Endothelial cell of umbilical vein (primary cell): Measurements from ENCODE around the gene THAP11. TPM values are rescaled to one million over a fixed set of nuclear protein-coding genes. Genes with fewer than 3 reads are reported as not detected.

Experiments used
- BruUV-seq: library from RNA; stranded (reverse); fragments of 400-500 nt; replicated peaks from 2 replicates; lab custom pipeline; 2021; lab: Mats Ljungman, UMichigan
- CTCF ChIA-PET: fragments of 300-600, 350-600 bp; sonication (Branson Sonifier 250); formaldehyde crosslinking; loops from one replicate; lab custom pipeline; 2021; ENCODE audit warnings: antibody characterized with exemption, inconsistent platforms; lab: Charles Lee
- POLR2A ChIA-PET: fragments of 300-600, 350-600 bp; sonication (Branson Sonifier 250); formaldehyde crosslinking; loops from one replicate; lab custom pipeline; 2021; ENCODE audit warnings: antibody characterized with exemption, inconsistent platforms; lab: Charles Lee
- DNase-seq: peaks from one replicate; pipeline ENCODE4 v3.0.0-alpha.2; 2011; ENCODE audit warnings: low read depth, low spot score
- FAIRE-seq: peaks from 2 replicates; lab custom pipeline; 2011; peaks lifted over from hg19 to GRCh38; lab: Jason Lieb, UNC
- H2AFZ ChIP-seq: 2 replicates; pipeline ENCODE4 v1.6.0; 2012; ENCODE audit warnings: low read depth, low read length, control low read depth, inconsistent platforms
- H3K27ac ChIP-seq: 2 replicates; pipeline ENCODE4 v1.5.1; 2011; ENCODE audit warnings: low read depth, mild to moderate bottlenecking, control low read depth, low read length, moderate library complexity; ENCODE audit not compliant: insufficient read depth
- H3K27me3 ChIP-seq, 2 experiments: 2 replicates each; pipeline versions ENCODE4 v1.6.0 to v1.6.1; 2011; ENCODE audit warnings: low read length in 2 of 2, mixed read lengths in 1 of 2; ENCODE audit not compliant: control insufficient read depth in 2 of 2, insufficient read depth in 2 of 2
- H3K36me3 ChIP-seq, 2 experiments: 2 replicates in 1 of 2; 3 replicates in 1 of 2; pipeline ENCODE4 v1.5.1; 2011; ENCODE audit warnings: low read length in 2 of 2, mild to moderate bottlenecking in 1 of 2, moderate library complexity in 1 of 2; ENCODE audit not compliant: control insufficient read depth in 2 of 2, insufficient read depth in 2 of 2; ENCODE audit errors: extremely low read depth in 1 of 2
- H3K4me1 ChIP-seq: 3 replicates; pipeline ENCODE4 v1.5.1; 2011; ENCODE audit warnings: mild to moderate bottlenecking, low read length; ENCODE audit not compliant: control insufficient read depth, insufficient read depth; ENCODE audit errors: extremely low read depth
- H3K4me2 ChIP-seq: 2 replicates; pipeline ENCODE4 v1.6.1; 2011; ENCODE audit warnings: low read length, control low read depth, mixed read lengths; ENCODE audit not compliant: insufficient read depth
- H3K4me3 ChIP-seq, 3 experiments: fragments of 200-600 bp in 1 of 3; sonication (generic), shearing (Covaris generic) in 1 of 3; replicated peaks in 1 of 3; 2 replicates each; pipeline ENCODE4 v1.5.1; 2011 to 2016; ENCODE audit warnings: control low read depth in 3 of 3, low read length in 3 of 3, mild to moderate bottlenecking in 2 of 3, inconsistent platforms in 1 of 3, low read depth in 1 of 3, moderate library complexity in 1 of 3; ENCODE audit not compliant: insufficient read depth in 1 of 3
- H3K79me2 ChIP-seq: 2 replicates; pipeline ENCODE4 v1.6.0; 2012; ENCODE audit warnings: low read length, inconsistent platforms; ENCODE audit not compliant: control insufficient read depth, insufficient read depth
- H3K9ac ChIP-seq: replicated peaks from 2 replicates; pipeline ENCODE3; 2011; ENCODE audit warnings: low read length, control low read depth; ENCODE audit not compliant: insufficient read depth; ENCODE audit errors: extremely low read depth
- H3K9me1 ChIP-seq: replicated peaks from 3 replicates; pipeline ENCODE4 v1.6.0; 2011; ENCODE audit warnings: mild to moderate bottlenecking, low read length; ENCODE audit not compliant: control insufficient read depth, insufficient read depth; ENCODE audit errors: extremely low read depth
- H3K9me3 ChIP-seq: replicated peaks from 2 replicates; pipeline ENCODE4 v1.5.1; 2012; ENCODE audit warnings: low read length, inconsistent platforms; ENCODE audit not compliant: control insufficient read depth, insufficient read depth
- H4K20me1 ChIP-seq: replicated peaks from 2 replicates; pipeline ENCODE3; 2011; ENCODE audit warnings: mild to moderate bottlenecking, low read length; ENCODE audit not compliant: control insufficient read depth, insufficient read depth; ENCODE audit errors: extremely low read depth
- EZH2 ChIP-seq: IDR thresholded peaks from 2 replicates; pipeline ENCODE4 v1.6.1; 2012; ENCODE audit warnings: borderline replicate concordance, low read depth, mild to moderate bottlenecking, moderate library complexity, low read length, inconsistent platforms; ENCODE audit not compliant: severe bottlenecking
- FOS ChIP-seq: IDR thresholded peaks from 2 replicates; pipeline ENCODE4 v1.6.1; 2011; ENCODE audit warnings: mild to moderate bottlenecking, low read length, moderate library complexity, borderline replicate concordance; ENCODE audit not compliant: insufficient read depth
- GATA2 ChIP-seq: IDR thresholded peaks from 2 replicates; pipeline ENCODE4 v1.7.0; 2011; ENCODE audit warnings: low read depth, mild to moderate bottlenecking, moderate library complexity, mixed read lengths, low read length; ENCODE audit not compliant: insufficient read length, insufficient read depth
- JUN ChIP-seq: IDR thresholded peaks from 2 replicates; pipeline ENCODE4 v1.6.1; 2011; ENCODE audit warnings: borderline replicate concordance, low read depth; ENCODE audit not compliant: insufficient read length, insufficient read depth
- MYC ChIP-seq: IDR thresholded peaks from one replicate; pipeline ENCODE4 v1.6.1; 2011; ENCODE audit warnings: mild to moderate bottlenecking, low read depth, low read length
- POLR2A ChIP-seq: IDR thresholded peaks from 2 replicates; pipeline ENCODE4 v1.6.1; 2012; ENCODE audit warnings: low read depth, mild to moderate bottlenecking, control low read depth, low read length
- POLR2AphosphoS5 ChIP-seq: IDR thresholded peaks from 2 replicates; pipeline ENCODE4 v1.6.1; 2012; ENCODE audit warnings: low read depth, mild to moderate bottlenecking, control low read depth, low read length, moderate library complexity; ENCODE audit not compliant: insufficient read depth
- dilution Hi-C: fragments of 300-500 bp; cut with MboI; formaldehyde crosslinking; loops from one replicate; pipeline ENCODE4 v1.15.0; 2019; ENCODE audit warnings: low sequenced_read_pairs; ENCODE audit not compliant: extremely low pct_ligation_motif_present
- intact Hi-C: fragments of 100-400 bp; cut with micrococcal nuclease; formaldehyde crosslinking; loops from one replicate; pipeline ENCODE4 v1.10.0; 2022
- polyA plus RNA-seq, 4 experiments: library from polyadenylated mRNA; depleted of rRNA in 3 of 4; stranded (reverse) in 3 of 4; unstranded in 1 of 4; fragments of >200 nt; gene quantifications; 2 replicates each; pipeline versions ENCODE4 v1.2.1 to v1.2.3, GENCODE V29; 2011 to 2012; ENCODE audit warnings: missing spikeins in 1 of 4
- total RNA-seq: library from RNA; stranded (reverse); gene quantifications from 2 replicates; pipeline ENCODE4 v1.2.3, GENCODE V29; 2021
- TF ChIP-seq, protein P1 (sequence below), 2 donors: IDR thresholded peaks; 1 replicate in 1 of 2; 2 replicates in 1 of 2; pipeline ENCODE4 v1.5.1; 2011; ENCODE audit warnings: low read length in 2 of 2, mild to moderate bottlenecking in 2 of 2, moderate library complexity in 2 of 2, control low read depth in 1 of 2, inconsistent platforms in 1 of 2, low read depth in 1 of 2; ENCODE audit not compliant: insufficient read depth in 1 of 2; ENCODE audit errors: extremely low read depth in 1 of 2
- TF ChIP-seq, protein P2 (sequence below): IDR thresholded peaks from 2 replicates; pipeline ENCODE4 v1.6.1; 2011; ENCODE audit not compliant: insufficient read depth, insufficient read length

Gene THAP11
- total and polyA plus RNA-seq, 2 donors (not counting 3 experiments of a cell fraction or from before 2014, with no cell fraction given), result 24.0 to 25.9 TPM

DNA sequence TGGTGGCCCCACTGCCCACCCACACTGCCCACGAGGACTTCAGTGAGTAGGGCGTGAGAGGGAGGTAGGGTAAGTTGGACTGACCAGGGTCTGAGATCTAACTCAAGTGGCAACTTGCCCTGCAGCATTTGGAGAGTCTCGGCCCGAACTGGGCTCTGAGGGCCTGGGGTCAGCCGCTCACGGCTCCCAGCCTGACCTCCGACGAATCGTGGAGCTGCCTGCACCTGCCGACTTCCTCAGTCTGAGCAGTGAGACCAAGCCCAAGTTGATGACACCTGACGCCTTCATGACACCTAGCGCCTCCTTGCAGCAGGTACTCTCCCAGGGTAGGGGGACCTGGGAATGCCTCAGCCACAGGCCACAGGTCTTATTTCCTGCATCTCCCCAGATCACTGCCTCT is 37.3 kb downstream of the THAP11 start:
- no peaks in the 10 kb centered on the region for H3K9me3 ChIP-seq
- H3K79me2 ChIP-seq, result peaks cover 20% of the 10 kb centered on the region
- FAIRE-seq (no peak), DNase-seq (no peak)
- H3K4me2 ChIP-seq, result no peak overlapping the region
- POLR2A ChIA-PET, result no interaction called here
- intact Hi-C loops, result no loop called here
- H4K20me1 ChIP-seq, result no peaks in the 10 kb centered on the region
- H3K9me1 ChIP-seq, result no peaks in the 10 kb centered on the region
- dilution Hi-C loops, result no loop called here
- CTCF ChIA-PET, result interaction anchor here (1.0 to 1.8 kb wide), 2 partner anchors 63 to 161 kb away, joined by 3 to 5 read pairs; no protein-coding TSS in a partner anchor
- no peak overlapping the region for H3K9ac ChIP-seq
- no TSS peak for BruUV-seq
- no peak overlapping the region for H3K4me3 ChIP-seq
- peaks cover 2% of the 10 kb centered on the region for H3K4me1 ChIP-seq
- no peak overlapping the region for H3K27ac ChIP-seq
- H3K36me3 ChIP-seq, result peaks cover 19 to 83% of the 10 kb centered on the region in 2 experiments
- no peak overlapping the region for H2AFZ ChIP-seq
- TF ChIP-seq, protein P1, sequence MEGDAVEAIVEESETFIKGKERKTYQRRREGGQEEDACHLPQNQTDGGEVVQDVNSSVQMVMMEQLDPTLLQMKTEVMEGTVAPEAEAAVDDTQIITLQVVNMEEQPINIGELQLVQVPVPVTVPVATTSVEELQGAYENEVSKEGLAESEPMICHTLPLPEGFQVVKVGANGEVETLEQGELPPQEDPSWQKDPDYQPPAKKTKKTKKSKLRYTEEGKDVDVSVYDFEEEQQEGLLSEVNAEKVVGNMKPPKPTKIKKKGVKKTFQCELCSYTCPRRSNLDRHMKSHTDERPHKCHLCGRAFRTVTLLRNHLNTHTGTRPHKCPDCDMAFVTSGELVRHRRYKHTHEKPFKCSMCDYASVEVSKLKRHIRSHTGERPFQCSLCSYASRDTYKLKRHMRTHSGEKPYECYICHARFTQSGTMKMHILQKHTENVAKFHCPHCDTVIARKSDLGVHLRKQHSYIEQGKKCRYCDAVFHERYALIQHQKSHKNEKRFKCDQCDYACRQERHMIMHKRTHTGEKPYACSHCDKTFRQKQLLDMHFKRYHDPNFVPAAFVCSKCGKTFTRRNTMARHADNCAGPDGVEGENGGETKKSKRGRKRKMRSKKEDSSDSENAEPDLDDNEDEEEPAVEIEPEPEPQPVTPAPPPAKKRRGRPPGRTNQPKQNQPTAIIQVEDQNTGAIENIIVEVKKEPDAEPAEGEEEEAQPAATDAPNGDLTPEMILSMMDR (IDR thresholded peaks at IDR 0.05; ENCODE audit: extremely low read depth in 1 of 2, insufficient read depth in 1 of 2, low read depth in 1 of 2, low read length in 2 of 2), result no peak
- TF ChIP-seq GATA2 (no peak), JUN (no peak), MYC (no peak), EZH2 (no peak)
- H3K27me3 ChIP-seq, result no peaks in the 10 kb centered on the region

GRCh38 chr16:67879936-67880335 is 37.8 kb downstream of the THAP11 start:
- no peak overlapping the region for H3K9ac ChIP-seq
- POLR2A ChIA-PET, result no interaction called here
- no peak for TF ChIP-seq EZH2
- TF ChIP-seq POLR2AphosphoS5, result no peak
- TF ChIP-seq, protein P2, sequence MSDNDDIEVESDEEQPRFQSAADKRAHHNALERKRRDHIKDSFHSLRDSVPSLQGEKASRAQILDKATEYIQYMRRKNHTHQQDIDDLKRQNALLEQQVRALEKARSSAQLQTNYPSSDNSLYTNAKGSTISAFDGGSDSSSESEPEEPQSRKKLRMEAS, result no peak
- no peak for TF ChIP-seq FOS
- TF ChIP-seq, protein P1 (IDR thresholded peaks at IDR 0.05; ENCODE audit: extremely low read depth in 1 of 2, insufficient read depth in 1 of 2, low read depth in 1 of 2, low read length in 2 of 2), result no peak
- TF ChIP-seq POLR2A, result no peak
- no peak for TF ChIP-seq MYC
- no peak for TF ChIP-seq JUN
- no peak for TF ChIP-seq GATA2
- no peaks in the 10 kb centered on the region for H3K27me3 ChIP-seq
- peaks cover 15% of the 10 kb centered on the region for H3K79me2 ChIP-seq
- CTCF ChIA-PET, result interaction anchor here (1.3 to 1.8 kb wide), 2 partner anchors 49 to 161 kb away, joined by 4 to 5 read pairs; no protein-coding TSS in a partner anchor
- intact Hi-C loops, result loop anchor here (5.0 kb wide), 1 partner anchor 182 kb away; no protein-coding TSS in a partner anchor
- dilution Hi-C loops, result no loop called here
- H3K36me3 ChIP-seq, result peaks cover 19 to 88% of the 10 kb centered on the region in 2 experiments
- no peak overlapping the region for H2AFZ ChIP-seq
- FAIRE-seq (no peak), DNase-seq (no peak)
- BruUV-seq, result no TSS peak
- no peaks in the 10 kb centered on the region for H3K4me1 ChIP-seq
- no peak overlapping the region for H3K27ac ChIP-seq
- no peak overlapping the region for H3K4me3 ChIP-seq
- no peaks in the 10 kb centered on the region for H4K20me1 ChIP-seq
- no peak overlapping the region for H3K4me2 ChIP-seq
- no peaks in the 10 kb centered on the region for H3K9me3 ChIP-seq
- no peaks in the 10 kb centered on the region for H3K9me1 ChIP-seq
